Thyroid gland (tissue), 4 donors: ENCODE measurements around the gene GOLGA8R. TPM values are rescaled to one million over a fixed set of nuclear protein-coding genes. Genes with fewer than 3 reads are reported as not detected.
"Not testable (repeated sequence)": the region's sequence is repeated elsewhere in the genome, so short reads cannot be mapped to it uniquely, and the experiment has no call there.

Experiments used
- DNase-seq, 2 donors: peaks; one replicate each; pipeline ENCODE4 v3.0.0-alpha.2; 2019
- H3K27ac ChIP-seq, 3 donors: fragments of 200-600 bp; sonication (generic); 1 replicate in 2 of 3; 2 replicates in 1 of 3; pipeline ENCODE4 v1.5.1; 2016 to 2019; ENCODE audit warnings: mild to moderate bottlenecking in 1 of 3, moderate library complexity in 1 of 3
- H3K27me3 ChIP-seq: fragments of 200-600 bp; sonication (generic); one replicate; pipeline ENCODE4 v1.5.1; 2019
- H3K36me3 ChIP-seq, 2 donors: fragments of 200-600 bp; sonication (generic); one replicate each; pipeline ENCODE4 v1.5.1; 2016 to 2019
- H3K4me1 ChIP-seq, 2 donors: fragments of 200-600 bp; sonication (generic); one replicate each; pipeline ENCODE4 v1.5.1; 2017 to 2019
- H3K4me3 ChIP-seq, 3 donors: fragments of 200-600 bp; sonication (generic); replicated peaks in 1 of 3; 1 replicate in 2 of 3; 2 replicates in 1 of 3; pipeline ENCODE4 v1.5.1; 2016; ENCODE audit warnings: mild to moderate bottlenecking in 1 of 3
- H3K9me3 ChIP-seq: fragments of 200-600 bp; sonication (generic); one replicate; pipeline ENCODE4 v1.5.1; 2017
- WGBS, 2 donors: methylation state at CpG; one replicate each; pipeline ENCODE4 v1.1.5; 2017; 5-methylcytosine and 5-hydroxymethylcytosine counted together
- intact Hi-C: fragments of 100-400 bp; cut with DNase I; formaldehyde crosslinking; loops from one replicate; pipeline ENCODE4 v1.15.1; 2023
- small RNA-seq: library from RNA; depleted of rRNA; stranded (forward); fragments of <200 nt; gene quantifications from one replicate; pipeline ENCODE3, GENCODE V24; 2016
- total RNA-seq, 4 donors: library from RNA; depleted of rRNA; stranded (reverse); fragments of >200 nt; gene quantifications; one replicate each; pipeline ENCODE4 v1.2.3, GENCODE V29; 2016

GOLGA8R gene
- total RNA-seq, 4 donors from 2014 or later: 11.8 to 25.0 (median 23.4) TPM

GRCh38 chr15:30377082-30377413 lies 37.0 kb downstream of the GOLGA8R start:
- intact Hi-C loops: not testable (repeated sequence)

GRCh38 chr15:30376375-30377081 lies 37.5 kb downstream of the GOLGA8R start:
- WGBS, 2 donors: no CpG with 5 or more reads among the region's 17 CpGs
- H3K4me1 ChIP-seq, H3K4me3 ChIP-seq, H3K36me3 ChIP-seq, H3K27ac ChIP-seq, intact Hi-C loops, H3K9me3 ChIP-seq, DNase-seq, H3K27me3 ChIP-seq: not testable (repeated sequence)

More at GRCh38 chr15:30377082-30377413, 37.0 kb downstream of the GOLGA8R start:
- no CpG with 5 or more reads among the region's 5 CpGs for WGBS, 2 donors
- H3K4me3 ChIP-seq, H3K27ac ChIP-seq, DNase-seq, H3K36me3 ChIP-seq, H3K9me3 ChIP-seq, H3K4me1 ChIP-seq, H3K27me3 ChIP-seq: not testable (repeated sequence)

- intact Hi-C loops, H3K36me3 ChIP-seq, H3K27me3 ChIP-seq, DNase-seq, H3K9me3 ChIP-seq, H3K4me3 ChIP-seq, H3K27ac ChIP-seq, H3K4me1 ChIP-seq: not testable (repeated sequence)
- WGBS, 2 donors: 46 to 61% methylated on average over 4 of the region's 4 CpGs
Observed at GRCh38 chr15:30375872-30376271, 38.2 kb downstream of the GOLGA8R start.

GRCh38 chr15:30374862-30375261 lies 39.2 kb downstream of the GOLGA8R start:
- DNase-seq, intact Hi-C loops, H3K4me1 ChIP-seq: not testable (repeated sequence)

GRCh38 chr15:30368271-30368670 lies 45.8 kb downstream of the GOLGA8R start:
- H3K27ac ChIP-seq, H3K27me3 ChIP-seq, H3K4me1 ChIP-seq, H3K36me3 ChIP-seq, intact Hi-C loops, H3K9me3 ChIP-seq, H3K4me3 ChIP-seq, DNase-seq: not testable (repeated sequence)
- WGBS, 2 donors: no CpG with 5 or more reads among the region's 3 CpGs

More at GRCh38 chr15:30374862-30375261, 39.2 kb downstream of the GOLGA8R start:
- H3K4me3 ChIP-seq, H3K27ac ChIP-seq, H3K36me3 ChIP-seq, H3K9me3 ChIP-seq, H3K27me3 ChIP-seq: not testable (repeated sequence)
- WGBS, 2 donors: 100% methylated on average over 2 of the region's 10 CpGs; no CpG with 5 or more reads in 1 of the 2 donors

- WGBS, 2 donors: 95% methylated on average over 10 to 14 of the region's 17 CpGs
- H3K4me1 ChIP-seq, H3K27me3 ChIP-seq, DNase-seq, H3K36me3 ChIP-seq, intact Hi-C loops, H3K4me3 ChIP-seq, H3K9me3 ChIP-seq, H3K27ac ChIP-seq: not testable (repeated sequence)
Observed at GRCh38 chr15:30367246-30367645, 46.8 kb downstream of the GOLGA8R start.

GRCh38 chr15:30361404-30361803 lies 52.7 kb downstream of the GOLGA8R start:
- H3K36me3 ChIP-seq, H3K27me3 ChIP-seq, intact Hi-C loops, H3K9me3 ChIP-seq, H3K4me3 ChIP-seq, H3K4me1 ChIP-seq, H3K27ac ChIP-seq, DNase-seq: not testable (repeated sequence)
- WGBS, 2 donors: 78% methylated on average over 1 of the region's 5 CpGs; no CpG with 5 or more reads in 1 of the 2 donors

GRCh38 chr15:30360990-30361389 lies 53.1 kb downstream of the GOLGA8R start:
- DNase-seq, intact Hi-C loops, H3K27ac ChIP-seq, H3K36me3 ChIP-seq, H3K4me1 ChIP-seq, H3K27me3 ChIP-seq, H3K4me3 ChIP-seq, H3K9me3 ChIP-seq: not testable (repeated sequence)
- WGBS, 2 donors: no CpG with 5 or more reads among the region's 2 CpGs

- intact Hi-C loops, H3K4me3 ChIP-seq, DNase-seq, H3K9me3 ChIP-seq, H3K4me1 ChIP-seq, H3K36me3 ChIP-seq, H3K27ac ChIP-seq, H3K27me3 ChIP-seq: not testable (repeated sequence)
- WGBS, 2 donors: 65 to 72% methylated on average over 4 to 5 of the region's 6 CpGs
Observed at GRCh38 chr15:30355043-30355442, 59.0 kb downstream of the GOLGA8R start.

Small RNA genes within 50 kb of the gene (small RNA-seq; reads per million reads assigned to genes)
- gene AC019322.2 (not detected), gene RF00019 (not detected), gene RF00096 (not detected), gene RN7SL196P (not detected)

Other genes with a start within 250 kb of the GOLGA8R start
- gene CHRFAM7A, start 20.7 kb downstream of the GOLGA8R start, total RNA-seq: 10 to 100 TPM in 3 of 4 donors, 1 to 10 TPM in 1; 4.8 to 36.0 (median 23.4) TPM
- gene GOLGA8Q, start 137.8 kb upstream of the GOLGA8R start, total RNA-seq: 10 to 100 TPM; 19.6 to 71.2 (median 28.8) TPM
- gene GOLGA8H, start 189.8 kb upstream of the GOLGA8R start, total RNA-seq: 1 to 10 TPM in 3 of 4 donors, under 1 TPM in 1; 0.79 to 3.1 (median 2.3) TPM